Stimulated activated CD4-positive, alpha-beta T cell treated with anti-CD3 and anti-CD28 coated beads, Interleukin-4, amount 100 ng/mL, for 48 hours (primary cell): ENCODE results near the gene USP2.

ENCODE experiments used
- DNase-seq, 2 donors: peaks; one replicate each; pipeline ENCODE4 v3.0.0-alpha.2; 2020; ENCODE audit warnings: low read depth in 2 of 2

Gene USP2, protein sequence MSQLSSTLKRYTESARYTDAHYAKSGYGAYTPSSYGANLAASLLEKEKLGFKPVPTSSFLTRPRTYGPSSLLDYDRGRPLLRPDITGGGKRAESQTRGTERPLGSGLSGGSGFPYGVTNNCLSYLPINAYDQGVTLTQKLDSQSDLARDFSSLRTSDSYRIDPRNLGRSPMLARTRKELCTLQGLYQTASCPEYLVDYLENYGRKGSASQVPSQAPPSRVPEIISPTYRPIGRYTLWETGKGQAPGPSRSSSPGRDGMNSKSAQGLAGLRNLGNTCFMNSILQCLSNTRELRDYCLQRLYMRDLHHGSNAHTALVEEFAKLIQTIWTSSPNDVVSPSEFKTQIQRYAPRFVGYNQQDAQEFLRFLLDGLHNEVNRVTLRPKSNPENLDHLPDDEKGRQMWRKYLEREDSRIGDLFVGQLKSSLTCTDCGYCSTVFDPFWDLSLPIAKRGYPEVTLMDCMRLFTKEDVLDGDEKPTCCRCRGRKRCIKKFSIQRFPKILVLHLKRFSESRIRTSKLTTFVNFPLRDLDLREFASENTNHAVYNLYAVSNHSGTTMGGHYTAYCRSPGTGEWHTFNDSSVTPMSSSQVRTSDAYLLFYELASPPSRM

GRCh38 chr11:119381181-119381988 is at the start of gene USP2:
Gene USP2 (minus strand): TSS chr11:119381690. CDS start chr11:119373480, 8,210 bp downstream.
- peak; percentile 95 to 98 for DNase-seq

- DNase-seq = no peak
These were observed 45.8 kb upstream of the USP2 start for GRCh38 chr11:119427279-119427678.

- no peak for DNase-seq
These were observed 44.7 kb upstream of the USP2 start for GRCh38 chr11:119426142-119426541.

DNA sequence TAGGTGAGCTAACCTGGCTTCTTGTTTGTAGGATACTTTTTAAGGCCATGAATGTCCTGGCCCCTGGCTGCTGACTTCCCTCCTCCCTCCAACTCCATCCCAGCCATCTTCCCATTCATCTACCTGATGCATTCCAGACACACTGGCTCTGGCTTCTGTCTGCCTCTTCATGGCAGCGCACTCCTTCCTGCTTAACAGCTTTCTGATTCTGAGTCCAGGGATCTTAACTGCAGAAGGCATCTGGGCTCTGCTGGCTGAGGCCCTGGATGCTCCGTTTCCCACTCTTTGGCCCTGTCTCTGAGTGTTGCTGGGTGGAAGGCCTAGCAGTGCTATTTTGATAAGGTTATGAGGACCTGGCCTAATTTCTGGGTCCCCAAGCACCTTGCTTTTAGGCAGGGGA is 43.3 kb upstream of the USP2 start:
- no peak for DNase-seq

- no peak for DNase-seq
These were observed 42.8 kb upstream of the USP2 start for GRCh38 chr11:119424276-119424675.

- DNase-seq = no peak
These were observed 42.2 kb upstream of the USP2 start for GRCh38 chr11:119423509-119424254.

- DNase-seq = no peak
These were observed 41.5 kb upstream of the USP2 start, which contains the start of gene THY1 for GRCh38 chr11:119422809-119423508. Gene THY1 (minus strand): TSS chr11:119423172. CDS start chr11:119420905, 2,267 bp downstream.

DNA sequence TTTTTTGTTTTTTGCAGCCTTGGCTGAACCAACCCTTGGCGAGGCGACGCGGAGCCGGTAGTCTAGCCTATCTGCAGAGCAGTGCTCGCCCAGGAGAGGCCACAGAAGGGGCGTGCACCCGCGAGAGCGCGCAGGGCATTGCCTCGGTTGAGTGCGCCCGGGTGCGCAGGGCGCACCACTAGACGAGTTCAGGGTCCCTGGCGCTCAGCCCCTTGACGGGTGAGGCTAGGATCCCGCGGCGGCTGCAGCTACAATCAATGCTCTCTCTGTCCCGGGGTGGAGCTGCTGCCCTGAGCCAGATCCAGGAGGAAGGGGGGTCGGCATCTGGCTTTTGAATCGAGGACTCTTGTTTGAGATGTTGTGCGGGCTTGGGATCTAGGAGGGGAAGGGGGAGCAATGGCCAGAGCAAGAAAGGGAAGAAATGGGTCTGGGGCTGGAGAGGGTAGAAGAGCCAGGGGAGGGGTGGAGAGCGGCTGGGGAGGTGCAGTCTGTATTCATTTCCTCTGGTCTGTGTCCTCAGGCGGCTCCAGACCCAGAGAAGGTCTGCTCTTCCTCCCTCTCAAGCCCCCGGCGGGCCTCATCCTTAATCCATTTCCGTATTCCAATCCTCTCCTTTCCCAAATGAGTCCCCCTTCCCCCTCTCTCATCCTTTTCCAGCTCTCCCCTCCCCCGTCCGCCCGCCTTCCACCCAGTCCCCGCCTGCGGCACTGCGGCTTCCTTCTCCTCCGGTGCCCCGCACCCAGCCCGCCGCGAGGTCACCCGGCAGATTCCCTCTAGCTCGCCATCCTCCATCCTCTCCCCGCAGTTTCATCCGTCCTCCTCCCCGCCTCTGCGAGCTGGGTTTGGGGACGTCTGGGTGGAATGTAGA is 40.7 kb upstream of the USP2 start:
- no peak for DNase-seq

DNA sequence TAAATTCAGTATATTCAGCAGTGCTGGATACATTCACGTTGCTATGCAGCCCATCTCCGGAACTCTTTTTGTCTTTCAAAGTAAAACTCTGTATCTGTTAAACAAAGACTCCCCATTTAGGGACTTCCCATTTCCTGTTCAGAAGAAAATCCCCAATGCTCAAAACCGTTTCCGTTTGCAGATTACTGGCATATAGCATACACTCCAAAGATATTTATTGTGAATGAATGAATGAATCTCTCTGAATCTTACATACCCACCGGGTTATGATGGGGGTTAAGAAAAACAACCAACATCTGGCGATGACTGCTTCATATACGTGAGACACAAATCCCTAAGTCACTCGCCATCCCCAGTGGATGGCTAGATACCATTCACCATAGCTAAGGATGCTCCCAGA is 39.9 kb upstream of the USP2 start:
- DNase-seq = no peak

DNA sequence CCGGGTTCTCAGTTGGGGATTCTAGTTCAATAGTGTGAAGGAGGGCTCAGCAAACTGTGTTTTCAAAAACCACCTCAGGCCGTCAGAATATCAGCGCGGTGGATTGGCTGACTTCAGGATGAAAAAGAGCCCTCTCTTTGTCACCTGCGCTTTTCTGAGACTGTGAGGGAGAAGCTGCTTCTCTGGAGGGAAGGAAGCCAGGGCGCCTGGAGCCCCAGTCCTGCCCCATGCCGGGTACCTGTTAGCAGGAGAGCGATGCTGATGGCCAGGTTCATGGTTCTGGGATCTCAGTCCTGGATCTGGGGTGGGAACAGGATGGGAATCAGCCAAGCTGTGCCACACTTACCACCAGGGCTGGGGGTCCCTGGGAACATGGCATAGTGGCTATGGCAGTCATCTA is 39.1 kb upstream of the USP2 start:
- no peak for DNase-seq

- no peak for DNase-seq
These were observed 38.5 kb upstream of the USP2 start for GRCh38 chr11:119419834-119420492.

DNA sequence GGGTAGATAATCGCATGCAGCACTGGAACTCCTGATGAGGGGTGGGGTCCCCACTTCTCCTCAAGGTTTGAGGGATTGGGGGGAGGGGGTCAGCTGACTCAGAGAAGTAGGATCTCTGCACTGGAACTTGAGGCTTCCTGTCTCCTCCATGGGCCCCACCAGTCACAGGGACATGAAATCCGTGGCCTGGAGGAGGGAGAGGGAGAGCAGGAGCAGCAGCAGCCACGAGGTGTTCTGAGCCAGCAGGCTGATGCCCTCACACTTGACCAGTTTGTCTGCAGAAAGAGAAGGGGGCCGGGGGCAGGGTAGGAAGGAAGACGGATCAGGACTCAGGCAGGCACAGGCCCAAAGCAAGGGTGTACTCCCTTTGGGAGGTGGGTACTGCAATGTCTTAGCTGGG is 37.8 kb upstream of the USP2 start:
- DNase-seq = no peak

DNA sequence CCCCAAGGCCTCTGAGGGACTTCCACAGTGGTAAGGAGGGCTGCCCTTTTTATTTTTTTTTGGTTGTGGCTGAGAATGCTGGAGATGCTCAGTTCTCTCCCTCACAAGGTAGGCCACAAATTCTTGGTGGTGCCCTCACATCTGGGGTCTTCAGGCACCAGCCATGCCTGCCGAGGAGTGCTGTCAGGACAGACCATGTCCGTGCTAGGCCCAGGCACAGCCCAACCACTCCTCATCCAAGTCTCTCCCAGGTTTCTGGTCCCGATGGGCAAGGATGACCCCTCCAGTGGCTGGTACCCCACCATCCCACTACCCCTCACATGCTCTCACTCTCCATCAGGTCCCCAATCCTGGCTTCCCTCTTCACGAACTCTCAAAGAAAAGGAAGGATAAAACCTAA is 37.3 kb upstream of the USP2 start:
- no peak for DNase-seq

- no peak for DNase-seq
These were observed 36.4 kb upstream of the USP2 start for GRCh38 chr11:119417726-119418540.

DNA sequence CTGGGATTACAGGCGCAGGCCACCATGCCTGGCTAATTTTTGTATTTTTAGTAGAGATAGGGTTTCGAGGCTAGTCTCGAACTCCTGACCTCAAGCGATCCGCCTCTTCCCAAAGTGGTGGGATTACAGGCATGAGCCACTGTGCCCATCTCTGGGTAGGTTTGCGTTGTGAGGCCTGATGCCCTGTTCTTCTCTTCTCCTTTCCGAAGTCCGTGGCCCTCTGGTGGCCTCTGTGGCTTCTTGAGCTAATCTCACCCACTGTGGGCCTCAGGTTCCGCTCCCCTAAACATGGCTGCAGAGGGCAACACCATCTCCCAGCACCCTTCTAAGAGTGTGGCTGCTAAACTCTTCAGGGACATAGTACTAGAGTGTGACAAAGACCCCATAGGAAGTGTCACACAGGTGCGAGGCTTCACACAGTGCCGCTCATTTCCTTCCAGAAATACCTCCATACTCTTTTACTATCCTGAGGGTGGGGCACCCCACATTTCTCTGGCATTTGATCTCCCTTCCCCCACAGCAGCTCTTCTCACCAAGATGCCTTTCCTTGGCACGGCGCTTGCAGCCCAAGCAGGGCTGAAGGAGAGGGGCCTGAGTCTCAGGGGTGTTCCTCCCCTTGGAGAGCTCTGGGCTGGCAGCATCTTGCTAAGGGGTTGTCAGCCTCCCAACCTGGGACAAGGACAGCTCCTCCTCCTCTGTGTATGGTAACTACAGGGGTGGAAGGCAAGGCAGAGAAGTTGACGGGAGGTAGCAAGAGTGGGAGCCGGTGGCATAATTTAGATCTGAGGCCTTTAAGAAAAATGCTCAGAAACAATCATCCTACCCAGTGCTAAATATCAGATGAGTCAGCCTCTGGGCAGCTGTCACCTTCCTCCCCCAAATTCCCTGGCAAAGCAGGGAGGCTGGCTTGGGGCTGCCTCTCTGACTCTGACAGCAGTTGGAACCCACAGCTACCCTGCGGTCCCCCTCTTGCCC is 35.4 kb upstream of the USP2 start:
- DNase-seq = no peak

- no peak for DNase-seq
These were observed 34.5 kb upstream of the USP2 start for GRCh38 chr11:119415966-119416365.

GRCh38 chr11:119415517-119415916 is 34.0 kb upstream of the USP2 start:
- no peak for DNase-seq

DNA sequence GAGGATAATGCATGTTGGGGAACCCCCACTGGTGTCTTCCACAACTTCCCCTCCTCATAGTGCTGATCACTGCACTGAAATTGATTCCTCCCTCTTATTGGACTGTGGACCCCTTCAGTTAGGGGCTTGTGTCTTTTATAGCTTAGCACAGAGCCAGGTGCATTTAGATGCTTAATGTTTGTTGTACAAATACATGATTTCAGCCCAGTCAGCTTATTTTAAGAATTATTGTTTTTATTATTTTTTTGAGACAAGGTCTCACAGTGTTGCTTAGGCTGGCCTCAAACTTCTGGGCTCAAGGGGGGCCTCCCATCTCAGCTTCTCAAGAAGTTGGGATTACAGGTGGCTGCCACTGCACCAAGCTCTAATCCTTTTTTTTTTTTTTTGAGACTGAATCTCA is 33.2 kb upstream of the USP2 start:
- no peak for DNase-seq
